Measurements from ENCODE around the gene IRF6.

The IRF6 gene

DNA sequence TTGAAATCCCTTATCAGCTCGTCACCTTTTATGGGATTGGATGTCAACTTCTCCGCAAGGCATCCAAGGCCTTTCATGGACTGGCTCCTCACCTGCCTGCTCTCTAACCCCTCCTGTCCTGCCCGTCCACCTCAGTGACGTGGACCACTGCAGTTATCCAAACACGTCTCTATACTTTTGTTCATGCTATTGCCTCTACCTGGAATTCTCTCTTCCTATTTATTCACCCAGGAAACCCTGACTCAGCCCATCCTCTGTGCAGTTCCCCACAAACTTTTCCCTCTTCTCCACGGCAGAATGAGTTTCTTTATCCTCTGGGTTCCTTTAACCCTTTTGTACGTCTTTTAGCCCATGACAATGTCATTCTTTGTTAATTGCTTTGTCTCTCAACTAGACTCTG, 16.8 kb upstream of the IRF6 start:
- H3K4me1 ChIP-seq (ENCODE audit: insufficient read depth, insufficient read length) = no peaks in the 10 kb centered on the region
- no peak overlapping the region for H3K4me3 ChIP-seq (ENCODE audit: insufficient read length, low read depth)
- H3K9ac ChIP-seq (ENCODE audit: insufficient read length, low read depth) = no peak overlapping the region
- no peaks in the 10 kb centered on the region for H3K36me3 ChIP-seq (ENCODE audit: insufficient read depth, insufficient read length, low read length)
- TF ChIP-seq ZNF274 (IDR thresholded peaks at IDR 0.05; ENCODE audit: low read depth, low read length) (no peak), YY1 (IDR thresholded peaks at IDR 0.05; ENCODE audit: insufficient read depth, insufficient read length) (no peak), SUZ12 (IDR thresholded peaks at IDR 0.05; ENCODE audit: extremely low read depth, insufficient read depth, insufficient read length) (no peak)
- no peaks in the 10 kb centered on the region for H3K27me3 ChIP-seq (ENCODE audit: insufficient read depth, insufficient read length)
- no peak for DNase-seq (ENCODE audit: low read depth, low spot score)
- H3K9me3 ChIP-seq (ENCODE audit: insufficient read depth, low read length) = no peaks in the 10 kb centered on the region

DNA sequence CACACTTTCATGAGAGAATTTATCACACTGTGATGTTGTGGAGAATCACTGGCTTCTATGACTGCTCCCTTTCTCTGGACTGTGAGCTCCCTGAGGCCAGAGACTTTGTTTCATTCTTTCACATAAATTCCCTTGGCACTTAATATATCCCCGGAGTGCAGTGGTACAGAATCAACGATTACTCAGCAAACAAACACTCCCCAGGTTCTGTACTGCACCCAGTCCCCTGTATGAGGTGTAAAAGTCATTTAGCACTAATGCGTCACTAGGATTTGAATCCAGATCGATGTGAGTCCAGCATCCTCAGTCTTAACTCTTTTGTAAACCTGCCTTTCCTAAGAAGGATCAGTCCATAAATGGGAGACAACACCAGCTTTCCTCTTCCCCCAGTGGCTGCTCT, 15.0 kb upstream of the IRF6 start:
- Histone ChIP-seq H3K9ac (ENCODE audit: insufficient read length, low read depth) (no peak overlapping the region), H3K36me3 (ENCODE audit: insufficient read depth, insufficient read length, low read length) (no peaks in the 10 kb centered on the region), H3K9me3 (ENCODE audit: insufficient read depth, low read length) (no peaks in the 10 kb centered on the region), H3K4me3 (ENCODE audit: insufficient read length, low read depth) (no peak overlapping the region), H3K27me3 (ENCODE audit: insufficient read depth, insufficient read length) (no peaks in the 10 kb centered on the region), H3K4me1 (ENCODE audit: insufficient read depth, insufficient read length) (peaks cover under 1% of the 10 kb centered on the region)
- no peak for TF ChIP-seq SUZ12 (IDR thresholded peaks at IDR 0.05; ENCODE audit: extremely low read depth, insufficient read depth, insufficient read length)
- DNase-seq (ENCODE audit: low read depth, low spot score) = no peak

DNA sequence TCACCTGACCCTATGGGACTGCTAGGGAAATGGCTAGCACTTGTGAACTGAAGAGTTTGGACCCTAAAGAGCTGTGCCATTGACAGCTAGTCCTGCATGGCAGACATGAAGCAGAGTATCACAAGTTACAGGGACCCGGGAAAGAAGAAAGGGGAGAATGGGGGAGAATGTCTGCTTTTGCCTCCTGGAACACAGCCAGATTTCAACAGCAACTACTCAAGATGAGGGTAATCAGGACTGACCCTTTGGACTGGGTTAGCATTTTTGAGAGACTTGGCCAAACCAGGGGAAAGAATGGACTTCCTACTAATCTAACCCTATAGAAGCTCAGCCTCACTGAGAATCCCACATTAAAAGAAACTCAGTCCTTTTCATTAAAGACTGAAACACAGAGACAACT, 13.1 kb upstream of the IRF6 start:
- H3K4me1 ChIP-seq (ENCODE audit: insufficient read depth, insufficient read length) = peaks cover 3% of the 10 kb centered on the region
- H3K36me3 ChIP-seq (ENCODE audit: insufficient read depth, insufficient read length, low read length) = no peaks in the 10 kb centered on the region
- no peaks in the 10 kb centered on the region for H3K9me3 ChIP-seq (ENCODE audit: insufficient read depth, low read length)
- H3K9ac ChIP-seq (ENCODE audit: insufficient read length, low read depth) = no peak overlapping the region
- no peak for DNase-seq (ENCODE audit: low read depth, low spot score)
- H3K4me3 ChIP-seq (ENCODE audit: insufficient read length, low read depth) = no peak overlapping the region
- TF ChIP-seq YY1 (IDR thresholded peaks at IDR 0.05; ENCODE audit: insufficient read depth, insufficient read length) (no peak), SUZ12 (IDR thresholded peaks at IDR 0.05; ENCODE audit: extremely low read depth, insufficient read depth, insufficient read length) (no peak), ZNF274 (IDR thresholded peaks at IDR 0.05; ENCODE audit: low read depth, low read length) (no peak)
- H3K27me3 ChIP-seq (ENCODE audit: insufficient read depth, insufficient read length) = no peaks in the 10 kb centered on the region

DNA sequence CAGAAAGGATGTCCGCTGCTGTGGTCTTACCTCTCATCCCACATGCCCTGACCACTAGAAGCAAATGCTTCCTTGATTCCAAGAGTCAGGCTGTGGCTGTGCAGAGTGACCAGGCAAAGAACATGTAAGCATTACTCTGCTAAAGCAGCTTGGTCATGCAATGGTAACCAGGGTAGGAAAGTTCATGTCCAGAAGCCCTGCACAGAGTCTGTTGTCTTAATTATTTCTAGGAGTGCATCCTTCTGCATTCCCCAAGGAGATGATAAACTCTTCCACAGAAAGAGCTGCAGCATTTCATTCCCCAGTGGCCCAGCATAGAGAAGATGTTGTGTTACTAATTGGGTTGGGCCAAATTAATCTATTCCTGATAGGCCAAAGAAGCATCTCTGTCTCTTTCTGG, 11.7 kb upstream of the IRF6 start:
- H3K9ac ChIP-seq (ENCODE audit: insufficient read length, low read depth) = no peak overlapping the region
- H3K4me1 ChIP-seq (ENCODE audit: insufficient read depth, insufficient read length) = peaks cover 3% of the 10 kb centered on the region
- no peak for DNase-seq (ENCODE audit: low read depth, low spot score)
- H3K36me3 ChIP-seq (ENCODE audit: insufficient read depth, insufficient read length, low read length) = no peaks in the 10 kb centered on the region
- H3K4me3 ChIP-seq (ENCODE audit: insufficient read length, low read depth) = no peak overlapping the region
- no peak for TF ChIP-seq ZNF274 (IDR thresholded peaks at IDR 0.05; ENCODE audit: low read depth, low read length)
- TF ChIP-seq YY1 (IDR thresholded peaks at IDR 0.05; ENCODE audit: insufficient read depth, insufficient read length) = no peak
- TF ChIP-seq SUZ12 (IDR thresholded peaks at IDR 0.05; ENCODE audit: extremely low read depth, insufficient read depth, insufficient read length) = no peak
- H3K9me3 ChIP-seq (ENCODE audit: insufficient read depth, low read length) = no peaks in the 10 kb centered on the region
- no peaks in the 10 kb centered on the region for H3K27me3 ChIP-seq (ENCODE audit: insufficient read depth, insufficient read length)

DNA sequence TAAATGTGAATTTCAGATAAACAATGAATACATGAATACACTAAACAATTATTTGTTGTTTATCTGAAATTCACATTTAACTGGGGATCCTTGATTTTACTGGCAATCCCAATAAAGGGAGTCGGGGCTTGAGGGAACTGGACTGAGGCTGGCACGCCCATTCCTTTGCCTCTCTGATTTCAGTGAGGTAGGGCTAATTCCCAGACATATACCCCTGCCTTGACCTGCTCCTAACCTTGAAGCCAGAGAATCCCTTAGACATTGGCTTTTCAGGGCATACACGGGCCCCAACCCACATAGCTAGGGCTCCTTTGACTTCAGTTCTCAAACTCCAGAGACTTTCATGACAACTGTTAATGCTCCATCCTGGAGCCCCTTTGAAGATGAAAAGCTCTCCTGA, 11.0 kb upstream of the IRF6 start:
- DNase-seq (ENCODE audit: low read depth, low spot score) = no peak
- H3K4me3 ChIP-seq (ENCODE audit: insufficient read length, low read depth) = no peak overlapping the region
- H3K9me3 ChIP-seq (ENCODE audit: insufficient read depth, low read length) = no peaks in the 10 kb centered on the region
- no peak overlapping the region for H3K9ac ChIP-seq (ENCODE audit: insufficient read length, low read depth)
- no peak for TF ChIP-seq ZNF274 (IDR thresholded peaks at IDR 0.05; ENCODE audit: low read depth, low read length)
- TF ChIP-seq SUZ12 (IDR thresholded peaks at IDR 0.05; ENCODE audit: extremely low read depth, insufficient read depth, insufficient read length) = no peak
- no peak for TF ChIP-seq YY1 (IDR thresholded peaks at IDR 0.05; ENCODE audit: insufficient read depth, insufficient read length)
- no peaks in the 10 kb centered on the region for H3K27me3 ChIP-seq (ENCODE audit: insufficient read depth, insufficient read length)
- no peaks in the 10 kb centered on the region for H3K36me3 ChIP-seq (ENCODE audit: insufficient read depth, insufficient read length, low read length)
- H3K4me1 ChIP-seq (ENCODE audit: insufficient read depth, insufficient read length) = peaks cover 3% of the 10 kb centered on the region

DNA sequence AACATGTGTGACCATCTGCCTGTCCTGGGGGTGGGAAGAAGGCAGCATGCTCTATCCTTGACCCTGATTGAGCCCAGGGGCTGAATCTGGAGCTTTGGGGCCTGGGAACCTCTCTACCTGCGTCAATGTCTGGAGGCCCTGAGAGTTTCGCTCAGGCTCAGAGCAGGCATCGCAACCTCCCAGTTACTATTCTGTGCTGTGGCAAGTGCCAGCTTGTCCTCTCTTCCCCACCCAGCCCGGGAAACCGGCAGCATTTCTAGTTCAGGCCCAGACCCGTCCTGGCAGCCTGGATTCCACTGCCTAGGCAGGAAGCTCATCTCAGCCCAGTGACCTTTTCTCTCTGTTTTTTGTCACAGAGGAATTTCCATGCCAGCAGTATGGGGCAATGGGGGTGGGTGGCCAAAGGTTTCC, 10.0 kb upstream of the IRF6 start:
- Histone ChIP-seq H3K36me3 (ENCODE audit: insufficient read depth, insufficient read length, low read length) (no peaks in the 10 kb centered on the region), H3K4me3 (ENCODE audit: insufficient read length, low read depth) (no peak overlapping the region)
- no peak for TF ChIP-seq ZNF274 (IDR thresholded peaks at IDR 0.05; ENCODE audit: low read depth, low read length)
- TF ChIP-seq YY1 (IDR thresholded peaks at IDR 0.05; ENCODE audit: insufficient read depth, insufficient read length) = no peak
- no peak for TF ChIP-seq SUZ12 (IDR thresholded peaks at IDR 0.05; ENCODE audit: extremely low read depth, insufficient read depth, insufficient read length)

DNA sequence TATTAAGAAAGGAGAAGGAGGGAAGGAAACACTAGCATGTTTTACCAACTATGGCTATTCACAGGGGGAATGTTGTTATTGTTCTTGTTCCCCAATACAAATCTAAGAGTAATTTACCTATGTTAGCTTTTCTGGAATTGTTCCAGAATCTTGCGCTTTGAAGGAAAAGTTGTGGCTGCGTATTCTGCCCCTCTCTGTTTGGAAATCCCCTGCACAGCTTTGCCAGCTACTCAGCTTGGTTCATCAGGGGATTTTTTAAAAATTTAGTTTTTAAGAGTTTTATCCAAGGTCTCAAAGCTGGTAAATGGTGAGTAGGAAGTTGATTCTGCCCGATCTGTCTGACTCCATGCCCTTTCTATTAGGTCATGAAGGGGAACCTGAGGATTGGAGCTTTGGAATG, 9.5 kb upstream of the IRF6 start:
- no peak for DNase-seq (ENCODE audit: low read depth, low spot score)
- TF ChIP-seq ZNF274 (IDR thresholded peaks at IDR 0.05; ENCODE audit: low read depth, low read length) = no peak
- TF ChIP-seq YY1 (IDR thresholded peaks at IDR 0.05; ENCODE audit: insufficient read depth, insufficient read length) = no peak
- TF ChIP-seq SUZ12 (IDR thresholded peaks at IDR 0.05; ENCODE audit: extremely low read depth, insufficient read depth, insufficient read length) = no peak
- no peaks in the 10 kb centered on the region for H3K9me3 ChIP-seq (ENCODE audit: insufficient read depth, low read length)
- H3K9ac ChIP-seq (ENCODE audit: insufficient read length, low read depth) = no peak overlapping the region
- H3K27me3 ChIP-seq (ENCODE audit: insufficient read depth, insufficient read length) = no peaks in the 10 kb centered on the region
- no peaks in the 10 kb centered on the region for H3K36me3 ChIP-seq (ENCODE audit: insufficient read depth, insufficient read length, low read length)
- peaks cover 3% of the 10 kb centered on the region for H3K4me1 ChIP-seq (ENCODE audit: insufficient read depth, insufficient read length)
- no peak overlapping the region for H3K4me3 ChIP-seq (ENCODE audit: insufficient read length, low read depth)

More for the DNA sequence above, 10.0 kb upstream of the IRF6 start:
- Histone ChIP-seq H3K9me3 (ENCODE audit: insufficient read depth, low read length) (no peaks in the 10 kb centered on the region), H3K9ac (ENCODE audit: insufficient read length, low read depth) (no peak overlapping the region), H3K27me3 (ENCODE audit: insufficient read depth, insufficient read length) (no peaks in the 10 kb centered on the region), H3K4me1 (ENCODE audit: insufficient read depth, insufficient read length) (peaks cover 3% of the 10 kb centered on the region)
- DNase-seq (ENCODE audit: low read depth, low spot score) = no peak

DNA sequence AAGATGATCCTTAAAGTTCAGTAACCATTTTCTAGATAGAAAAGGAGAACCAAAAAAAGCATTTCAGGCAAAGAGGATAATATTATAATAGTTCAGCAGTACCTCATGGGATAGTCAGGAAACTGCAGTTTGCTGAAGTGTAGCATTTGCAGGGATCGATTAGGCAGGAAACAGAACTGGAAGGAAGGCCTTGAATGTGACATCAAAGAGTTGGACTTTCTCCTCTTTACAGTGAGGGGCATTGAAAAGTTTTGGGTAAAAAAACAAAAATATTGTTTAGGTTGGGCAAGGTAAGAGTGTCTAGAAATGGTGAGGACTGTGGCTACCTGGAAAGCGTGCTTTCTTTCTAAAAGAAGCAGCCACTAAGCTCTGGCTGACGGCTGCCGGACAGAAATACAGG, 8.0 kb upstream of the IRF6 start:
- Histone ChIP-seq H3K4me3 (ENCODE audit: insufficient read length, low read depth) (no peak overlapping the region), H3K9me3 (ENCODE audit: insufficient read depth, low read length) (no peaks in the 10 kb centered on the region), H3K36me3 (ENCODE audit: insufficient read depth, insufficient read length, low read length) (no peaks in the 10 kb centered on the region), H3K4me1 (ENCODE audit: insufficient read depth, insufficient read length) (peaks cover 3% of the 10 kb centered on the region), H3K27me3 (ENCODE audit: insufficient read depth, insufficient read length) (no peaks in the 10 kb centered on the region), H3K9ac (ENCODE audit: insufficient read length, low read depth) (no peak overlapping the region)
- no peak for DNase-seq (ENCODE audit: low read depth, low spot score)
- TF ChIP-seq SUZ12 (IDR thresholded peaks at IDR 0.05; ENCODE audit: extremely low read depth, insufficient read depth, insufficient read length) (no peak), YY1 (IDR thresholded peaks at IDR 0.05; ENCODE audit: insufficient read depth, insufficient read length) (no peak), ZNF274 (IDR thresholded peaks at IDR 0.05; ENCODE audit: low read depth, low read length) (no peak)
